ENCODE data around the gene ESR2. TPM values are rescaled to one million over a fixed set of nuclear protein-coding genes. Genes with fewer than 3 reads are reported as not detected.

Gene ESR2
- polyA plus RNA-seq, 1 of the 3 experiments (the other 2 are of a cell fraction): 0.03 TPM

DNA sequence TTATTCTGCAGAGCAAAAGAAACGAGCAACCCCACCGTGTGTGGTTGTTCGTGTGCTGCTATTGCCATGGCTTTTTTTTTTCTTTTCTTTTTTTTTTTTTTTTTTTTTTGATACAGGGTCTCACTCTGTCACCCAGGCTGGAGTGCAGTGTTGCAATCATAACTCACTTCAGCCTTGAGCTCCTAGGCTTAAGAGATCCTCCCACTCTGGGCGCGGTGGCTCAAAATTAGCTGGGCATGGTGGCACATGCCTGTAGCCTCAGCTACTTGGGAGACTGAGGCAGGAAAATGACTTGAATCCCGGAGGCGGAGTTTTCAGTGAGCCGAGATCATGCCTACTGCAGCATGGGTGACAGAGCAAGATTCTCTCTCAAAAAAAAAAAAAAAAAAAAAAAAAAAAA is 144.2 kb downstream of the ESR2 start:
- TF ChIP-seq MXI1 (IDR thresholded peaks at IDR 0.05; ENCODE audit: low read depth, low read length) (no peak), RAD21 (IDR thresholded peaks at IDR 0.05; ENCODE audit: low read length) (no peak)
- TF ChIP-seq, protein P1, sequence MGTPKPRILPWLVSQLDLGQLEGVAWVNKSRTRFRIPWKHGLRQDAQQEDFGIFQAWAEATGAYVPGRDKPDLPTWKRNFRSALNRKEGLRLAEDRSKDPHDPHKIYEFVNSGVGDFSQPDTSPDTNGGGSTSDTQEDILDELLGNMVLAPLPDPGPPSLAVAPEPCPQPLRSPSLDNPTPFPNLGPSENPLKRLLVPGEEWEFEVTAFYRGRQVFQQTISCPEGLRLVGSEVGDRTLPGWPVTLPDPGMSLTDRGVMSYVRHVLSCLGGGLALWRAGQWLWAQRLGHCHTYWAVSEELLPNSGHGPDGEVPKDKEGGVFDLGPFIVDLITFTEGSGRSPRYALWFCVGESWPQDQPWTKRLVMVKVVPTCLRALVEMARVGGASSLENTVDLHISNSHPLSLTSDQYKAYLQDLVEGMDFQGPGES (IDR thresholded peaks at IDR 0.05; ENCODE audit: low read depth, low read length): no peak
- TF ChIP-seq, protein P2, sequence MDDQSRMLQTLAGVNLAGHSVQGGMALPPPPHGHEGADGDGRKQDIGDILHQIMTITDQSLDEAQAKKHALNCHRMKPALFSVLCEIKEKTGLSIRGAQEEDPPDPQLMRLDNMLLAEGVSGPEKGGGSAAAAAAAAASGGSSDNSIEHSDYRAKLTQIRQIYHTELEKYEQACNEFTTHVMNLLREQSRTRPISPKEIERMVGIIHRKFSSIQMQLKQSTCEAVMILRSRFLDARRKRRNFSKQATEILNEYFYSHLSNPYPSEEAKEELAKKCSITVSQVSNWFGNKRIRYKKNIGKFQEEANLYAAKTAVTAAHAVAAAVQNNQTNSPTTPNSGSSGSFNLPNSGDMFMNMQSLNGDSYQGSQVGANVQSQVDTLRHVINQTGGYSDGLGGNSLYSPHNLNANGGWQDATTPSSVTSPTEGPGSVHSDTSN (IDR thresholded peaks at IDR 0.05): no peak
- POLR2A ChIA-PET: interaction anchor here (0.6 kb wide), 1 partner anchor 194 kb away, joined by 3 read pairs; no protein-coding TSS in a partner anchor
- no peak overlapping the region for H3K4me3 ChIP-seq (ENCODE audit: low read depth in 2 of 2, low read length in 1 of 2)

GRCh38 chr14:64147126-64147790 is 146.9 kb downstream of the ESR2 start:
- no peak for DNase-seq
- Histone ChIP-seq H3K79me2 (ENCODE audit: insufficient read depth) (no peaks in the 10 kb centered on the region), H3K9me2 (no peaks in the 10 kb centered on the region), H4K20me1 (ENCODE audit: insufficient read depth) (no peaks in the 10 kb centered on the region), H3K4me3 (ENCODE audit: low read depth in 2 of 2, low read length in 1 of 2) (no peak overlapping the region), H3F3A (replicated peaks; ENCODE audit: insufficient read depth) (no peaks in the 10 kb centered on the region), H3K4me2 (no peak overlapping the region), H3K27ac (ENCODE audit: low read depth in 2 of 2, low read length in 1 of 2) (no peak overlapping the region), H3K27me3 (ENCODE audit: insufficient read depth) (no peaks in the 10 kb centered on the region), H3K4me1 (ENCODE audit: control insufficient read depth in 1 of 2, insufficient read depth in 2 of 2, low read depth in 1 of 2, low read length in 1 of 2) (no peaks in the 10 kb centered on the region; a peak in 1 of 4 replicates), H2AFZ (ENCODE audit: low read depth) (no peak overlapping the region), H3K36me3 (replicated peaks in 1 of 2; ENCODE audit: control insufficient read depth in 1 of 2, insufficient read depth in 2 of 2, low read length in 1 of 2) (peaks cover 9 to 16% of the 10 kb centered on the region in 2 experiments), H3K9ac (no peak overlapping the region), H3K9me3 (no peaks in the 10 kb centered on the region)
- ChIA-PET CTCF (interaction anchor here (0.7 to 1.0 kb wide), 2 partner anchors 26 to 314 kb away, joined by 3 read pairs; no protein-coding TSS in a partner anchor), POLR2A (no interaction called here)
- no peak for TF ChIP-seq CHD2 (IDR thresholded peaks at IDR 0.05; ENCODE audit: low read length, partially characterized antibody)
- TF ChIP-seq TCF12 (IDR thresholded peaks at IDR 0.05): no peak
- no peak for TF ChIP-seq POLR2AphosphoS5 (IDR thresholded peaks at IDR 0.05; ENCODE audit: low read depth, low read length)
- TF ChIP-seq RAD21 (IDR thresholded peaks at IDR 0.05; ENCODE audit: low read length): no peak
- no peak for TF ChIP-seq EZH2phosphoT487 (IDR thresholded peaks at IDR 0.05; ENCODE audit: borderline replicate concordance, low read depth)
- TF ChIP-seq USF1 (IDR thresholded peaks at IDR 0.05; ENCODE audit: borderline replicate concordance, low read depth): no peak
- TF ChIP-seq EP300 (IDR thresholded peaks at IDR 0.05; ENCODE audit: borderline replicate concordance in 1 of 2, low read depth in 1 of 2, low read length in 1 of 2): no peak
- TF ChIP-seq, protein P3, sequence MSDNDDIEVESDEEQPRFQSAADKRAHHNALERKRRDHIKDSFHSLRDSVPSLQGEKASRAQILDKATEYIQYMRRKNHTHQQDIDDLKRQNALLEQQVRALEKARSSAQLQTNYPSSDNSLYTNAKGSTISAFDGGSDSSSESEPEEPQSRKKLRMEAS (IDR thresholded peaks at IDR 0.05; ENCODE audit: low read depth): no peak
- TF ChIP-seq FOXJ3 (CRISPR knock-in tag; IDR thresholded peaks at IDR 0.05): no peak
- no peak for TF ChIP-seq REST (IDR thresholded peaks at IDR 0.05; ENCODE audit: low read depth, low read length)
- TF ChIP-seq ZBTB33 (IDR thresholded peaks at IDR 0.05; ENCODE audit: borderline replicate concordance, low read depth): no peak
- TF ChIP-seq, protein P4, sequence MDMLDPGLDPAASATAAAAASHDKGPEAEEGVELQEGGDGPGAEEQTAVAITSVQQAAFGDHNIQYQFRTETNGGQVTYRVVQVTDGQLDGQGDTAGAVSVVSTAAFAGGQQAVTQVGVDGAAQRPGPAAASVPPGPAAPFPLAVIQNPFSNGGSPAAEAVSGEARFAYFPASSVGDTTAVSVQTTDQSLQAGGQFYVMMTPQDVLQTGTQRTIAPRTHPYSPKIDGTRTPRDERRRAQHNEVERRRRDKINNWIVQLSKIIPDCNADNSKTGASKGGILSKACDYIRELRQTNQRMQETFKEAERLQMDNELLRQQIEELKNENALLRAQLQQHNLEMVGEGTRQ (IDR thresholded peaks at IDR 0.05; ENCODE audit: borderline replicate concordance, low read depth, low read length): no peak
- 94% methylated on average over 7 of the region's 7 CpGs for WGBS (ENCODE audit: low lambda C conversion rate)

More for the DNA sequence above, 144.2 kb downstream of the ESR2 start:
- no peak for DNase-seq
- H3K27me3 ChIP-seq (ENCODE audit: insufficient read depth): no peaks in the 10 kb centered on the region
- WGBS (ENCODE audit: low lambda C conversion rate): 92% methylated on average over 8 of the region's 8 CpGs
- no peaks in the 10 kb centered on the region for H3K79me2 ChIP-seq (ENCODE audit: insufficient read depth)
- H3K36me3 ChIP-seq (replicated peaks in 1 of 2; ENCODE audit: control insufficient read depth in 1 of 2, insufficient read depth in 2 of 2, low read length in 1 of 2): peaks cover 2 to 6% of the 10 kb centered on the region in 2 experiments
- no peaks in the 10 kb centered on the region for H4K20me1 ChIP-seq (ENCODE audit: insufficient read depth)
- H3K4me2 ChIP-seq: no peak overlapping the region
- H3K9me3 ChIP-seq: no peaks in the 10 kb centered on the region
- CTCF ChIA-PET: interaction anchor here (1.1 kb wide), 1 partner anchor 12 kb away, joined by 3 read pairs; no protein-coding TSS in a partner anchor
- no peaks in the 10 kb centered on the region for H3F3A ChIP-seq (replicated peaks; ENCODE audit: insufficient read depth)
- H3K9ac ChIP-seq: no peak overlapping the region
- no peaks in the 10 kb centered on the region for H3K9me2 ChIP-seq
- no peak overlapping the region for H3K27ac ChIP-seq (ENCODE audit: low read depth in 2 of 2, low read length in 1 of 2)
- H2AFZ ChIP-seq (ENCODE audit: low read depth): no peak overlapping the region
- H3K4me1 ChIP-seq (ENCODE audit: control insufficient read depth in 1 of 2, insufficient read depth in 2 of 2, low read depth in 1 of 2, low read length in 1 of 2): no peaks in the 10 kb centered on the region

Measured in SK-N-SH (cell line).